GM23338 (cell line): Measurements from ENCODE around the gene DUSP3. TPM values are rescaled to one million over a fixed set of nuclear protein-coding genes. Genes with fewer than 3 reads are reported as not detected.

Source experiments
- ATAC-seq: fragments of 200-7000 bp; cut with Tn5 transposase; 3 replicates; pipeline ENCODE4 v1.9.1; 2020
- DNase-seq: peaks from one replicate; pipeline ENCODE4 v3.0.0-alpha.2; 2015; ENCODE audit warnings: low spot score
- H2AFZ ChIP-seq: fragments of 200-600 bp; sonication (generic); 2 replicates; pipeline ENCODE4 v1.8.0; 2016; ENCODE audit warnings: antibody characterized with exemption, mild to moderate bottlenecking, moderate library complexity
- H3F3A ChIP-seq: fragments of 200-600 bp; sonication (generic); replicated peaks from 2 replicates; pipeline ENCODE4 v1.8.0; 2017; ENCODE audit warnings: antibody characterized with exemption, mixed run types, low read depth
- H3K27ac ChIP-seq: fragments of 200-600 bp; sonication (generic); 2 replicates; pipeline ENCODE4 v1.6.1; 2016; ENCODE audit warnings: low read depth
- H3K27me3 ChIP-seq: fragments of 200-600 bp; sonication (generic); 2 replicates; pipeline ENCODE4 v1.8.0; 2016; ENCODE audit warnings: mild to moderate bottlenecking, mixed run types, moderate library complexity; ENCODE audit not compliant: insufficient read depth
- H3K36me3 ChIP-seq: fragments of 200-600 bp; sonication (generic); 2 replicates; pipeline ENCODE4 v1.8.0; 2016; ENCODE audit warnings: mild to moderate bottlenecking; ENCODE audit not compliant: insufficient read depth
- H3K4me1 ChIP-seq: fragments of 200-600 bp; sonication (generic); 2 replicates; pipeline ENCODE4 v1.8.0; 2016; ENCODE audit warnings: mild to moderate bottlenecking, moderate library complexity; ENCODE audit not compliant: insufficient read depth
- H3K4me2 ChIP-seq: fragments of 200-600 bp; sonication (generic); 2 replicates; pipeline ENCODE4 v1.7.1; 2017; ENCODE audit warnings: mixed run types
- H3K4me3 ChIP-seq: fragments of 200-600 bp; sonication (generic); 2 replicates; pipeline ENCODE4 v1.6.1; 2016; ENCODE audit warnings: mixed run types
- H3K79me2 ChIP-seq: fragments of 200-600 bp; sonication (generic); replicated peaks from 2 replicates; pipeline ENCODE4 v1.8.0; 2017; ENCODE audit warnings: mild to moderate bottlenecking; ENCODE audit not compliant: insufficient read depth
- H3K9me2 ChIP-seq: fragments of 200-600 bp; sonication (generic); 2 replicates; pipeline ENCODE4 v1.8.0; 2017; ENCODE audit not compliant: insufficient read depth
- H4K20me1 ChIP-seq: fragments of 200-600 bp; sonication (generic); replicated peaks from 2 replicates; pipeline ENCODE4 v1.8.0; 2017; ENCODE audit warnings: mild to moderate bottlenecking; ENCODE audit not compliant: insufficient read depth
- H3K27ac Mint-ChIP-seq: 2 replicates; pipeline ENCODE4 v1.8.0; 2020; ENCODE audit warnings: inconsistent platforms, mild to moderate bottlenecking, moderate library complexity, mixed read lengths
- H3K27me3 Mint-ChIP-seq: 3 replicates; pipeline ENCODE4 v1.8.0; 2022; ENCODE audit warnings: low read depth, mild to moderate bottlenecking, moderate library complexity, mixed read lengths, inconsistent platforms; ENCODE audit not compliant: insufficient read depth, poor library complexity
- H3K36me3 Mint-ChIP-seq: 3 replicates; pipeline ENCODE4 v1.8.0; 2021; ENCODE audit warnings: low read depth, mild to moderate bottlenecking, inconsistent platforms, moderate library complexity, mixed read lengths
- H3K4me1 Mint-ChIP-seq: 3 replicates; pipeline ENCODE4 v1.8.0; 2020; ENCODE audit warnings: mild to moderate bottlenecking, inconsistent platforms, mixed read lengths
- H3K4me3 Mint-ChIP-seq: 3 replicates; pipeline ENCODE4 v1.8.0; 2021; ENCODE audit warnings: moderate library complexity, mild to moderate bottlenecking, inconsistent platforms, mixed read lengths
- H3K9me3 Mint-ChIP-seq: 3 replicates; pipeline ENCODE4 v1.8.0; 2020; ENCODE audit warnings: moderate library complexity, mild to moderate bottlenecking, inconsistent platforms, mixed read lengths
- CREB1 ChIP-seq: fragments of 250-450 bp; sonication (Bioruptor Pico); IDR thresholded peaks from 2 replicates; pipeline ENCODE4 v1.5.0; 2020; ENCODE audit warnings: low read depth, mild to moderate bottlenecking, moderate library complexity
- CTCF ChIP-seq, 2 experiments: fragments of 200-600 bp in 1 of 2; sonication (generic) in 1 of 2; conservative IDR thresholded peaks; 2 replicates each; pipeline versions ENCODE4 v1.5.1 to v1.6.1; 2016 to 2017; ENCODE audit warnings: antibody characterized with exemption in 2 of 2, low read depth in 2 of 2, mild to moderate bottlenecking in 2 of 2, moderate library complexity in 1 of 2
- ETS1 ChIP-seq: IDR thresholded peaks from 2 replicates; pipeline ENCODE4 v1.6.1; 2016; ENCODE audit warnings: antibody characterized with exemption
- EZH2 ChIP-seq: fragments of 200-600 bp; sonication (generic); IDR thresholded peaks from one replicate; pipeline ENCODE4 v1.8.0; 2017; ENCODE audit warnings: antibody characterized with exemption, mild to moderate bottlenecking, low read depth; ENCODE audit not compliant: unreplicated experiment
- EZH2phosphoT487 ChIP-seq: fragments of 200-600 bp; sonication (generic); IDR thresholded peaks from one replicate; pipeline ENCODE4 v1.8.1; 2018; ENCODE audit warnings: antibody characterized with exemption; ENCODE audit not compliant: unreplicated experiment
- JUNB ChIP-seq: IDR thresholded peaks from one replicate; pipeline ENCODE4 v1.6.1; 2016; ENCODE audit warnings: antibody characterized with exemption; ENCODE audit not compliant: unreplicated experiment
- NANOG ChIP-seq: IDR thresholded peaks from 2 replicates; pipeline ENCODE4 v1.6.1; 2016; ENCODE audit warnings: antibody characterized with exemption, borderline replicate concordance
- POLR2AphosphoS5 ChIP-seq: IDR thresholded peaks from 2 replicates; pipeline ENCODE4 v1.6.1; 2016; ENCODE audit warnings: antibody characterized with exemption, low read depth
- REST ChIP-seq: IDR thresholded peaks from one replicate; pipeline ENCODE4 v1.6.1; 2018; ENCODE audit warnings: antibody characterized with exemption; ENCODE audit not compliant: unreplicated experiment
- STAT1 ChIP-seq: IDR thresholded peaks from one replicate; pipeline ENCODE4 v1.6.1; 2016; ENCODE audit warnings: antibody characterized with exemption; ENCODE audit not compliant: unreplicated experiment
- ZNF114 ChIP-seq: fragments of 250-450 bp; sonication (Bioruptor Pico); IDR thresholded peaks from 2 replicates; pipeline ENCODE4 v1.5.0; 2020; ENCODE audit warnings: mild to moderate bottlenecking, moderate library complexity
- ZNF331 ChIP-seq: fragments of 250-450 bp; sonication (Bioruptor Pico); IDR thresholded peaks from 2 replicates; pipeline ENCODE4 v1.5.0; 2020; ENCODE audit warnings: low read depth, mild to moderate bottlenecking, moderate library complexity
- ZNF462 ChIP-seq: fragments of 250-450 bp; sonication (Bioruptor Pico); IDR thresholded peaks from 2 replicates; pipeline ENCODE4 v1.5.0; 2020; ENCODE audit warnings: mild to moderate bottlenecking, moderate library complexity
- polyA plus RNA-seq: library from polyadenylated mRNA; unstranded; fragments of >200 nt; fragmentation: Nextera tagmentation; extraction: Ambion mirVana; gene quantifications from 2 replicates; pipeline ENCODE4 v1.2.1, GENCODE V29; 2016
- total RNA-seq: library from RNA; depleted of rRNA; stranded (reverse); fragments of >200 nt; shearing (Covaris generic); gene quantifications from 2 replicates; pipeline ENCODE4 v1.2.3, GENCODE V29; 2014

DUSP3 gene
- total and polyA plus RNA-seq, 2 experiments from 2014 or later = 14.7 to 22.1 TPM

- Mint-ChIP-seq H3K27ac (no peak overlapping the region), H3K9me3 (peaks cover 3% of the 10 kb centered on the region; the same call in 1 of the 3 replicates), H3K4me1 (peaks cover 37% of the 10 kb centered on the region), H3K27me3 (peaks cover 6% of the 10 kb centered on the region), H3K4me3 (no peak overlapping the region; the same call in 2 of the 3 replicates), H3K36me3 (no peaks in the 10 kb centered on the region; the same call in 2 of the 3 replicates)
- H3K9me2 ChIP-seq = no peaks in the 10 kb centered on the region
- no peaks in the 10 kb centered on the region for H3K36me3 ChIP-seq
- 0 out of 2 replicates have a peak overlapping the region, but pooled peaks have one; percentile 3 for H2AFZ ChIP-seq
- ATAC-seq (peak; percentile 84), DNase-seq (no peak)
- no peak overlapping the region for H3K4me3 ChIP-seq
- H3K4me2 ChIP-seq = no peak overlapping the region
- no peak for TF ChIP-seq EZH2
- TF ChIP-seq NANOG = no peak
- no peak for TF ChIP-seq STAT1
- no peak for TF ChIP-seq ETS1
- TF ChIP-seq JUNB = no peak
- no peak for TF ChIP-seq CREB1 (CRISPR knock-in tag)
- TF ChIP-seq ZNF114 (CRISPR knock-in tag) = no peak
- TF ChIP-seq REST = no peak
- TF ChIP-seq CTCF (conservative IDR thresholded peaks at IDR 0.05; ENCODE audit: low read depth in 2 of 2) = no peak
- no peak for TF ChIP-seq ZNF331 (CRISPR knock-in tag)
- no peak for TF ChIP-seq ZNF462
- TF ChIP-seq EZH2phosphoT487 = no peak
- no peak for TF ChIP-seq POLR2AphosphoS5
- H3K27ac ChIP-seq = no peak overlapping the region
- H3K79me2 ChIP-seq = no peaks in the 10 kb centered on the region
- H3F3A ChIP-seq = no peaks in the 10 kb centered on the region
- H4K20me1 ChIP-seq = no peaks in the 10 kb centered on the region
- H3K4me1 ChIP-seq = 0 out of 2 replicates have a peak, but pooled peaks cover 7% of the 10 kb centered on the region
- H3K27me3 ChIP-seq = no peaks in the 10 kb centered on the region
These were observed 33.2 kb downstream of the DUSP3 start for GRCh38 chr17:43745541-43745940.
